Mesenteric fat pad (tissue), 1 donor: ENCODE measurements around the gene DMD. TPM values are rescaled to one million over a fixed set of nuclear protein-coding genes. Genes with fewer than 3 reads are reported as not detected.

ENCODE experiments used
- DNase-seq: peaks from one replicate; pipeline ENCODE4 v3.0.0-alpha.2; 2020; ENCODE audit warnings: low spot score
- total RNA-seq: library from RNA; stranded (reverse); fragmentation: NEBNext Ultra II Directional; extraction: Animal tissue kit (Norgen Biotek cat#: 25700); gene quantifications from one replicate; pipeline ENCODE4 v1.2.1, GENCODE V29; 2021
- donor health status: DM: yes; HTN: yes; CAD: no.

Gene DMD
- total RNA-seq, 1 donor from 2014 or later: 45.5 TPM

DNA sequence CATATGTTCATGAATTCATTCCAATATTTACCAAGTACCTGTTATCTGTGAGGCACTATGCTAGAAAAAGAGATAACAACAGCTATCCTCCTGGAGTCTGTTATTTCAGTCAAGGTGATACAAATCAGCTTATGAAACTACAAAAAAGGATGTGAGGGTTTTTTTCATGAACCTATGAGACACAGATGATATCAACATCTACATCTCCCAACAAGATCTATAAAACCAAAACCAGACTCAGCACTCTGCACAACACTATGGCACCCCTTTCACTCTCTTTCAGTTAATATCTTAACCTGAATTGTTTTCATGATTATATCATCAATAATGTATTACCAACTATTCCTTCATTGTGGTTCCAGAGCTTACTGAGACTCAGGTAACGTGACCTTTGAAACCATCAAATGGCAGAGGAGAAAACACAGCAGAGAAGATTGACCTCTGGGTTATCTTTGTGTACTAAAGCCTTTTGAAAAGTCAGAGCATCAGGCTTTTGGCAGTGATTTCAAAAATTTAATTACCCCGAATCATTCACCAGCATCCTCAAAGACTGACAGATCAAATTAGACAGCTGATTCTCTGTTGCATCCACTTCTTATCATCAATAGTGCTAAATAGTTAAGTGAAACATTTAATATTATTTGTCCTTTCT is 1894.9 kb downstream of the DMD start:
- no peak for DNase-seq

DNA sequence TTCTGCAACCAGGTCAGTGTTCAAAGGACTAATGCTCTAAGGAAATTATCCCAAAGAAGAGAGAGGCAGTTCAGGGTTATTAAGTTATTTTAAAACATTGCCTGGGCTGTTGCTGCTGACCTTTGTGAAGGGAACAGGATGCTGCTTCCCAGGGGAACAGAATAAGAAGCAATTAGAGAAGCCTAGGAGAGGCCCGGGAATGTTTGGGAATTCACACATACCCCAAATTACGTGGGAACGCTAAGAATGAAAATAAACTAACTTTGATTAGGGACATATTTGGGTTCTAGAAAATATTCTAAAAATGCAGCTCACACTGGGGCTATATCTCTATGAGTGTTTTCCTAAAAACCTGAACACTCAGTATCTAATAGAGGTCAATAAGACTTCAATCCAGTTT is 1896.4 kb downstream of the DMD start:
- DNase-seq: no peak

GRCh38 chrX:31307952-31308351 is 1903.4 kb downstream of the DMD start:
- DNase-seq: no peak

- no peak for DNase-seq
Measured at GRCh38 chrX:31302573-31303075, 1908.7 kb downstream of the DMD start.

DNA sequence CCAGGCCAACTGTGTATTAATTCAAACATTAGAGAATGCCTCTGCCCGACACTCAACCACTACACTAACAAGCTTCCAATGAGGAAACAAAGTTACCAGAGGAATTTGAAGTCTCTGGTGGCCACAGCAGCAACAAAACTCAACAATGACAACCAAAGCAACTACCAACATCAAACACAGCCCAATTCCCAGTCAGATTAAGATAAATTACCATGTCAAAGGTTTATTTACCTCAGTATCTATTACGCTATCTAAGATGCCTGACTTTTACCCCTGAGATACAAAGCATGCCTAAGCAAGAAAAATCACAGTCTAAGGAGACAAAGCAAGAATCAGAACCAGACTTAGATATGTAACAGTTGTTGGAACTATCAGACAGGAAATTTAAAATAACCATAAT is 1909.4 kb downstream of the DMD start:
- no peak for DNase-seq

DNA sequence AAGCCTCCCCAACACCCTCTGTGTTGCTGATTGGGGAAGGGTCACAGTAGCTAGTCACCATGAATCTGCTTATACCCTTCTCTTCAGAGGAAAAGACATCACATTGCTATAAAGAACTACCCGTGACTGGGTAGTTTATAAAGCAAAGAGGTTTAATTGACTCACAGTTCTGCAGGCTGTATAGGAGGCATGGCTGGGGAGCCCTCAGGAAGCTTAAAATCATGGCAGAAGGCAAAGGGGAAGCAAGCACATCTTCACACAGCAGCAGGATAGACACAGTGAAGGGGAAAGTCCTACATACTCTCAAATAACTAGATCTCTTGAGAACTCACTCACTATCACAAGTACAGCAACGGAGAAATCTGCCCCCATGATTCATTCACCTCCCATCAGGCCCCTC is 1910.1 kb downstream of the DMD start:
- DNase-seq: no peak

DNA sequence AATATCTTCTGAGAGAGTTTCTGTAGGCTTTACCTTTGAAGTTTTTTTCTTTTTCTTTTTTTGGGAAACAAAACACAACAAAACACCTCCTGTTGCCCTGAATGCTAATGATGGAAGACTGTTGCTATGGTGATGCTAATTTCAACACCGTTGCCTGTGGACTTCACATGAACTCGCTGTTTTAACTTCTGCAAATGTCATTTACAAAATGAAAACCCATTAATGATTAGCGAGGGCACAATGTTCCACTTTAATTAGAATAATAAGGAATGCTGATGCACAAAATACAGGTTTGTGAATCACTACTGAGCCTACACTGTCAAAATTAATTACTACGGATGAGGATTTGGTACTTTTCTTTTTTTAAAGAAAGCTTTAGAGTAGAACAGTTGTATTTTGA is 1912.4 kb downstream of the DMD start:
- no peak for DNase-seq

GRCh38 chrX:31297881-31298280 is 1913.5 kb downstream of the DMD start:
- no peak for DNase-seq

- no peak for DNase-seq
Measured at GRCh38 chrX:31294475-31294874, 1916.9 kb downstream of the DMD start.

- DNase-seq: no peak
Measured at GRCh38 chrX:31293409-31293808, 1917.9 kb downstream of the DMD start.

- no peak for DNase-seq
Measured at GRCh38 chrX:31291131-31291530, 1920.2 kb downstream of the DMD start.

DNA sequence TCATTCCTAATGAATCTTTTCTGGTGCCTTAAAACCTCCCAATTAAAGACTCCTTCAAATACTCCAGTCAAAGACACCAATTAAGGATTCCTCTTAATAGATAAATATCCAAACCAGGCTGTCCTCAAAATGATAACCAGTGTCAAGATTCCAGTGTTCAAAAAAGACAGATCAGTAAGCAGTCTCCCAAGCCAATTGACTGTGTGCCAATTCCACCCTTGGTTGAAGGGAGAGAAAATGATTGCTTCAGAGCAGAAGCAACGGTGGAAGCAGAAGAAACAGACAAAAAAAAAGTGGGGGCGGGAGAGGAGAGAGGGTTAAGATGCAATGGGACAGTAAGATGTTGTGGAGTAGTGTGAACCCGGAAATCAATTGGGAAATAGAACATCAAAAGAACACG is 1923.5 kb downstream of the DMD start:
- no peak for DNase-seq

GRCh38 chrX:31280580-31280979 is 1930.8 kb downstream of the DMD start:
- DNase-seq: no peak

GRCh38 chrX:31279359-31279758 is 1932.0 kb downstream of the DMD start:
- DNase-seq: no peak

- no peak for DNase-seq
Measured at GRCh38 chrX:31272472-31272775, 1938.9 kb downstream of the DMD start.

DNA sequence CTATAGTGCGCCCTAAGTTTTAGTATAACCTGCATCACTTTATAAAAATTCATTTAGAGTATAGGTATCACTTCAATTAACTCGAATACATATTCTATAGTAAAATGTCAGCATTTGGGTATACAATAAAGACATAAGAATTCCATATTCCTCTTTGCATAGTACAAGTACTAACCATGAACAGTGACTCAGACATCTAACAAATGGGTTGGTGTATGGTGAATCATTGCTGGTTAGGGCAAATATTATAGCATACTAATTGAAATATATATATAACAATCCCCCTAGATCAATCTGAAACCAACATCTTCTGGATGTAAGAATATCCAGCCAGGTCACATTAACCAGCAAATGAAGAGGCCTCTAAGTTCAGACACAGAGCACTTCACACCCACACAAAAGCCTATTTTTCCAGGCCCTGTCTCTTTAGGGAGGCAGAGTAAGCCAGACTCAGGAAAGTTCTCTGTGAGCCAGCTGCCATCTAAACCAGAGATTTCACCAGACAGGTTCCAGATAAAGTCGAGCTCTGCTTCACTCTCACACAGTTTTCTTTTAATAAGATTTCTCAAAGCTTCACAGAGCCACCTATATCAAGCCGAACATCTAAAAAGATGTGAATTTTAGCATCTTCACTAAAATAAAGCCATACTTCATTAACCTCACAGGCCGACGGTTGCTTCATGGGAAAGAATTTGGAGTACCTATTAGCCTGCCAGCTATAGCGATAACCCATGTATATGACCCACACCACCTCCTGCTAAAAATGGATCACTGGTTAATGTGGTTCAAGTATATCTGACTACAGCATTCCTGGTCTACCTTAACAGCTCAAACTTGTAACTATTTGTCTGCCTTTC is 1939.5 kb downstream of the DMD start:
- DNase-seq: no peak

- DNase-seq: no peak
Measured at GRCh38 chrX:31269914-31270313, 1941.4 kb downstream of the DMD start.

GRCh38 chrX:31268359-31268758 is 1943.0 kb downstream of the DMD start:
- DNase-seq: no peak

GRCh38 chrX:31266203-31267076 is 1944.9 kb downstream of the DMD start:
- DNase-seq: no peak

GRCh38 chrX:31265383-31265782 is 1946.0 kb downstream of the DMD start:
- DNase-seq: no peak

DNA sequence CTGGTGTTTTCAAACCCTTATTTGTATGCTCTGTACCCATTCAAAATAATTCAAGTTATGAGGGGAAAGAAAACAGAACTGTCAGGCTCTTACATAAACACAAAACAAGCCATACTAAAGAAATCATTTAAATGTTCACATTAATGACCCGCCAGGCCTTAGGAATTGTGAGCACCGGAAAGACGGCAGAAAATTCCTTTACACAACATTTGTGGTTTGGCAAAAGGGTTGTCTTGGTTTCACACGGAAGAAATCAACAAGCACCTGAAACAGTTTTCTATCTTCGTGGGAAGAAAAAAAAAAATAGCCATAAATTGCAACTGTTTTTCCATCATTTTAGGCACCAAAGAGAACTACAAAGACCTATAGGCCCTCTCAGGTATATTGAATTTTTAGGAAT is 1951.0 kb downstream of the DMD start:
- no peak for DNase-seq

DNA sequence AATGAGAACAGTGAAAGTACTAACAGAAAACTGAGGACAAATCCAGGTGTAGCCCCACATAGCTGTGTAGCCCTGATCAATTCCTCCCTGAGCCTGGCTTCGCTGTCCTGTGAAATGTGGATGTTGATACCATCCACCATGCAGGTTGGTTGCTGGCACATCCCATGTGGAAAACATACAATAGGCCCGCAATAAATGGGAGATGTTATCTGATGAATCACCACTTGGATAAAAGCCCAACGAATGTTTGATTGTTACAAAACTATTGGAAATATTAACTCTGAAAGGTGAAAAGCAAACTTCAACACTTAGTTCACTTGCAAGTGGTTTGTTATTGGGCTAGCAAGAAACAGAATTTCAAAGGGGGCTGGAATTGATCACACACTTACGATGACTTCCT is 1953.2 kb downstream of the DMD start:
- DNase-seq: no peak
